Spleen (tissue), 11 donors: Measurements from ENCODE around the gene TEAD1. TPM values are rescaled to one million over a fixed set of nuclear protein-coding genes. Genes with fewer than 3 reads are reported as not detected.

ENCODE experiments used
- DNase-seq: peaks from one replicate; pipeline ENCODE4 v3.0.0-alpha.2; 2020
- H3K27ac ChIP-seq, 8 donors: fragments of 200-600 bp; sonication (generic) in 7 of 8; 1 replicate in 4 of 8; 2 replicates in 4 of 8; pipeline versions ENCODE4 v1.5.0 to v1.8.0; 2016 to 2021; ENCODE audit warnings: inconsistent platforms in 4 of 8, mild to moderate bottlenecking in 4 of 8, moderate library complexity in 1 of 8
- H3K27me3 ChIP-seq, 7 donors: fragments of 200-600 bp; sonication (generic) in 6 of 7; replicated peaks in 1 of 7; 1 replicate in 4 of 7; 2 replicates in 3 of 7; pipeline versions ENCODE4 v1.5.0 to v1.8.0; 2016 to 2021; ENCODE audit warnings: inconsistent platforms in 3 of 7, mild to moderate bottlenecking in 1 of 7
- H3K36me3 ChIP-seq, 6 donors: fragments of 200-600 bp; sonication (generic) in 5 of 6; 1 replicate in 4 of 6; 2 replicates in 2 of 6; pipeline versions ENCODE4 v1.5.0 to v1.8.0; 2016 to 2021; ENCODE audit warnings: inconsistent platforms in 2 of 6
- H3K4me1 ChIP-seq, 6 donors: fragments of 200-600 bp; sonication (generic) in 5 of 6; 1 replicate in 3 of 6; 2 replicates in 3 of 6; pipeline versions ENCODE4 v1.5.0 to v1.8.0; 2016 to 2021; ENCODE audit warnings: inconsistent platforms in 3 of 6
- H3K4me3 ChIP-seq, 8 donors: fragments of 200-600 bp; sonication (generic) in 7 of 8; 1 replicate in 4 of 8; 2 replicates in 4 of 8; pipeline versions ENCODE4 v1.5.0 to v1.8.0; 2016 to 2021; ENCODE audit warnings: inconsistent platforms in 4 of 8, mild to moderate bottlenecking in 4 of 8, moderate library complexity in 2 of 8
- H3K9me3 ChIP-seq, 8 donors: fragments of 200-600 bp; sonication (generic) in 7 of 8; 1 replicate in 4 of 8; 2 replicates in 4 of 8; pipeline versions ENCODE4 v1.5.0 to v1.8.0; 2016 to 2021; ENCODE audit warnings: inconsistent platforms in 4 of 8
- POLR2A ChIP-seq, 3 donors: fragments of 450-650 bp; IDR thresholded peaks; one replicate each; pipeline ENCODE4 v1.5.1; 2017; ENCODE audit warnings: antibody characterized with exemption in 3 of 3, mild to moderate bottlenecking in 1 of 3
- POLR2AphosphoS5 ChIP-seq, 3 donors: sonication (generic); formaldehyde crosslinking; IDR thresholded peaks; one replicate each; pipeline ENCODE4 v1.5.1; 2017; ENCODE audit warnings: antibody characterized with exemption in 3 of 3
- WGBS, 5 donors: extraction: QIAGEN DNeasy Blood & Tissue Kit in 3 of 5; methylation state at CpG; one replicate each; pipeline versions ENCODE4 v1.1.5 to v1.1.7; 2013 to 2018; 5-methylcytosine and 5-hydroxymethylcytosine counted together
- intact Hi-C: fragments of 100-400 bp; cut with DNase I; formaldehyde crosslinking; loops from one replicate; pipeline ENCODE4 v1.15.0; 2023; ENCODE audit warnings: low total_unique reads
- polyA plus RNA-seq, 3 donors: library from polyadenylated mRNA; stranded (reverse); fragments of 200-250 nt; gene quantifications; one replicate each; pipeline ENCODE4 v1.2.1, GENCODE V29; 2013
- total RNA-seq, 7 donors: library from RNA; depleted of rRNA in 3 of 7; stranded (reverse); fragments of >200 nt in 3 of 7; fragmentation: NEBNext Ultra II Directional in 4 of 7; extraction: Animal tissue kit (Norgen Biotek cat#: 25700) in 4 of 7; gene quantifications; one replicate each; pipeline versions ENCODE4 v1.1.0 to v1.2.1, GENCODE V29; 2016 to 2021
- TF ChIP-seq, protein P1 (sequence below), 11 experiments: fragments of 200-600 bp in 7 of 11; fragments of 450-650 bp in 4 of 11; sonication (generic) in 4 of 11; IDR thresholded peaks in 8 of 11; conservative IDR thresholded peaks in 3 of 11; 1 replicate in 7 of 11; 2 replicates in 4 of 11; pipeline versions ENCODE4 v1.4.0 to v1.8.0; 2016 to 2021; ENCODE audit warnings: antibody characterized with exemption in 11 of 11, inconsistent platforms in 4 of 11, mild to moderate bottlenecking in 1 of 11
- donor health status: healthy with polysubstance abuse.
- donor health status: DM: no; HTN: no; CAD: no; lungs with moderate emphysema.
- donor health status: DM: no; HTN: no; CAD: no.
- donor health status: Bipolar disorder and iron deficiency.
- donor health status: healthy.
- donor health status: DM: no; HTN: no; CAD: no.
- donor health status: DM: yes; HTN: yes; CAD: no.

The TEAD1 gene
- total and polyA plus RNA-seq, 10 donors, result 0.93 to 46.0 (median 18.6) TPM

DNA sequence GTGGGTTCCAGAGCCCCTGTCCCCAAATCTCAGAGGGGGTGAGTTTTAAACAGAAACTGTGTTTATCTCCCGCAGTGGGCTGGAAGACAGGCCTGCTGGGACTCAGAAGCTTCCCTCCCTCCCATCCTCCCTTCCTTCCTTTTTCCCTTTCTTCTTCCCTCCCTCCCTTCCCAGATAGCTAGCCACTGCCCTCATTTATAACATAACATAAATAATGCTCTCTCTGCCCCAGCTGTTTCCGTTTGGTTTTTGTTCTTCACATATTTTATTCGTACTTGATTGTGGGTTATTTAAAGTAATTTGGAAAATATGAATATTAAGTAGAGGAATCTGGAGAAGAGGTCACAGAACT, 140.9 kb downstream of the TEAD1 start:
- intact Hi-C loops, result no loop called here
- Histone ChIP-seq H3K27ac (peak overlapping the region in 7 of 8 donors; percentile 36 to 63 (median 53)), H3K4me3 (peak overlapping the region in 2 of 8 donors; percentile 12 to 33), H3K4me1 (peaks cover 0 to 37% (median 25%) of the 10 kb centered on the region in 6 donors), H3K36me3 (no peaks in the 10 kb centered on the region), H3K27me3 (peaks cover 0 to 18% (median 0%) of the 10 kb centered on the region in 7 donors), H3K9me3 (no peaks in the 10 kb centered on the region)
- no peak for DNase-seq
- WGBS, 5 donors, result 4 to 10% (median 8%) methylated on average over 3 of the region's 3 CpGs
- TF ChIP-seq POLR2A (IDR thresholded peaks at IDR 0.05), result no peak
- TF ChIP-seq, protein P1, sequence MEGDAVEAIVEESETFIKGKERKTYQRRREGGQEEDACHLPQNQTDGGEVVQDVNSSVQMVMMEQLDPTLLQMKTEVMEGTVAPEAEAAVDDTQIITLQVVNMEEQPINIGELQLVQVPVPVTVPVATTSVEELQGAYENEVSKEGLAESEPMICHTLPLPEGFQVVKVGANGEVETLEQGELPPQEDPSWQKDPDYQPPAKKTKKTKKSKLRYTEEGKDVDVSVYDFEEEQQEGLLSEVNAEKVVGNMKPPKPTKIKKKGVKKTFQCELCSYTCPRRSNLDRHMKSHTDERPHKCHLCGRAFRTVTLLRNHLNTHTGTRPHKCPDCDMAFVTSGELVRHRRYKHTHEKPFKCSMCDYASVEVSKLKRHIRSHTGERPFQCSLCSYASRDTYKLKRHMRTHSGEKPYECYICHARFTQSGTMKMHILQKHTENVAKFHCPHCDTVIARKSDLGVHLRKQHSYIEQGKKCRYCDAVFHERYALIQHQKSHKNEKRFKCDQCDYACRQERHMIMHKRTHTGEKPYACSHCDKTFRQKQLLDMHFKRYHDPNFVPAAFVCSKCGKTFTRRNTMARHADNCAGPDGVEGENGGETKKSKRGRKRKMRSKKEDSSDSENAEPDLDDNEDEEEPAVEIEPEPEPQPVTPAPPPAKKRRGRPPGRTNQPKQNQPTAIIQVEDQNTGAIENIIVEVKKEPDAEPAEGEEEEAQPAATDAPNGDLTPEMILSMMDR (IDR thresholded peaks at IDR 0.05 in 8 of 11, conservative IDR thresholded peaks at IDR 0.05 in 3 of 11), result no peak
- no peak for TF ChIP-seq POLR2AphosphoS5 (IDR thresholded peaks at IDR 0.05)

DNA sequence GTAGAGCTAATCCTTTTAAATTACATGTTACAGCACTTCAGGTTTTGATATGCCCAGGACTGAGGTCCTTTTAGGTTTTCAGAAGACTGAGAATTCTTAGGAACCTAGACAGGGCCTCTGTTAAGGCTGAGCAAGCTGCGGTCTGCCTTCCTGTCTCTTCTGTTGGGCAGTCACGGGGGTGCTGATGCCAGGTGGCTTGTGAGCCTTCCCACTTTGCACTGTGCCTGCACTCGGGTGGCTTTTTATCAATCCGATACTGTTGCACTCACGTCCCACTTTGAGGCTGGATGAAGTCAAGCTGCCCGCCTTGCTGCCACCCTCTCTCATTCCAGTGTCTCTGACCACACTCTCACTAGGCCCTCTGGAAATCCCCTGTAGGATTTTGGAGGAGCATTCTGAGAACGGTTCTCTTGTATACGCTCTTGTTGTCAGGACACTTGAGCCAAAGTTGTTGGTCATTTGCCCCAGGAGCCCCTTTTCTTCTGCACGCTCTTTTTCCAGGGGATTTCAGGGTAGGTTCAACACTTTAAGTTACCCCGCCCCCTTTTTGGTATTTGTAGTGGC, 141.8 kb downstream of the TEAD1 start:
- no peak for TF ChIP-seq POLR2AphosphoS5 (IDR thresholded peaks at IDR 0.05)
- 67 to 84% (median 79%) methylated on average over 10 of the region's 10 CpGs for WGBS, 5 donors
- Histone ChIP-seq H3K36me3 (no peaks in the 10 kb centered on the region), H3K27me3 (peaks cover 0 to 18% (median 0%) of the 10 kb centered on the region in 7 donors), H3K27ac (peak overlapping the region in 4 of 8 donors; percentile 38 to 63 (median 54)), H3K4me1 (peaks cover 0 to 33% (median 25%) of the 10 kb centered on the region in 6 donors), H3K9me3 (no peaks in the 10 kb centered on the region), H3K4me3 (no peak overlapping the region)
- intact Hi-C loops, result no loop called here
- DNase-seq, result no peak

DNA sequence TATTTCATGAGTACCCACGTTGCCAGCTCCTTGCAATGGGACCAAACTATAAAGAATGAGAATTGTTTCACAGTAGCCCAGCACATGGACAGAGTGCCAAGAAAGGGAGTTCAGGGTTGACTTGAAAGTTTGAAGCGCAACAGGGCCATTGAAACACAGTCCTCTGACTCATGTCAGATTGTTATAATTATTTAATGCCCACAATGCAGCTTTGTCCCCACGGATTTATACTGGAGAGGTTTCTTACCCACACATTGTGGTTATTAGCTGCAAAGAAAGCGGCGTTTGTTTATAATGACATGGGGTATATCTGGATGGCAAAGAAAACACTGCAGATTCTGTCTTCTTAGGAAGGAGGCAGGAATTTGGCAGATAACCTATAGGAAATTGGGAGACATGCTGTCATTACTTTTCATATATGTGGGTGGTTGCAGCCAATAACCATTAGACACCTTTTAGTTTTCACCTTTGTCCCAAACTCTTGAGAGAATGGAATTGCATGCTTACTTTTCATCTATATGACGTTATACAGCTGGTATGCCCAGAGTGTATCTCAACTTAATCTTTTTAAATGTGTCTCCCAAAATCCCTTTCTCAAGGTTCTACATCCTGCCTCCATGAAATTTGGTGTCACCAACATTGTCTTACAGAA, 143.6 kb downstream of the TEAD1 start:
- Histone ChIP-seq H3K9me3 (no peaks in the 10 kb centered on the region), H3K4me3 (no peak overlapping the region), H3K36me3 (no peaks in the 10 kb centered on the region), H3K27ac (no peak overlapping the region), H3K4me1 (peaks cover 0 to 32% (median 22%) of the 10 kb centered on the region in 6 donors), H3K27me3 (peaks cover 0 to 16% (median 0%) of the 10 kb centered on the region in 7 donors)
- TF ChIP-seq POLR2A (IDR thresholded peaks at IDR 0.05) (no peak), POLR2AphosphoS5 (IDR thresholded peaks at IDR 0.05) (no peak)
- TF ChIP-seq, protein P1 (IDR thresholded peaks at IDR 0.05 in 8 of 11, conservative IDR thresholded peaks at IDR 0.05 in 3 of 11), result no peak
- DNase-seq, result no peak
- intact Hi-C loops, result no loop called here
- WGBS, 5 donors, result 79 to 91% (median 81%) methylated on average over 6 of the region's 6 CpGs

DNA sequence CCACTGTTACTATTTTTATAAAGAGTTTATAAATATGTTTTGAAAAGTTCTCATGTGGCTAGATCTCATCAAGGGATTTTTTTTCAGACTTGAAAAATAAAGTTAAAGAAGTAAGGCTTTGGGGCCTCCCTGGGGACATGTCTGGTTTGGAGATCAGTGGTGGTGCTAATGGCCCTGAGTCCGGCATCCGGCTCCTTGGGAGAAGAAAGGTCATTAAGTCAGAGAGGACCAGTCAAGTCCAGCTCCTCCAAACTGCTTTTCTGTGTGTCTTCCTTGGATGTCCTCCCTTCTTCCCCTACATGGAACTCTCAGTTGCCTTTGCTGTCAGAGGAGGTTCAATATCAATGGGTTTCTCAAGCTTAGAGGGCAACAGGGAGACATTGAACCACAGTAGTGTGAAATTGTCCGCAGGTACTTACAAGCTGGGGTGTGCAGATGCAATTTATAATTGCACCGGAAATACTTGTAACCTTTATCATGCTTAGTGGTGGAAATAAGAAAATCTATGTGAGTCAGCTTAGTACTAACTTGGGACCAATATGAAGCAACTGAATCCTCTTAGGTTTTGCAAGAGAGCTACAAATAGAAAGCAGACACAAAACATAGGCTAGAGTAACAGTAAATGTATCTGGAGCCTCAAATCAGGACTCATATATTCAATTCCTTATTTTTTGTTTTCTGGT, 144.3 kb downstream of the TEAD1 start:
- no peak for DNase-seq
- Histone ChIP-seq H3K27me3 (peaks cover 0 to 10% (median 0%) of the 10 kb centered on the region in 7 donors), H3K4me3 (no peak overlapping the region), H3K27ac (no peak overlapping the region), H3K4me1 (peaks cover 0 to 26% (median 21%) of the 10 kb centered on the region in 6 donors), H3K36me3 (no peaks in the 10 kb centered on the region), H3K9me3 (no peaks in the 10 kb centered on the region)
- 81 to 96% (median 92%) methylated on average over 4 of the region's 4 CpGs for WGBS, 5 donors
- intact Hi-C loops, result no loop called here
- TF ChIP-seq POLR2AphosphoS5 (IDR thresholded peaks at IDR 0.05), result no peak
- TF ChIP-seq, protein P1 (IDR thresholded peaks at IDR 0.05 in 8 of 11, conservative IDR thresholded peaks at IDR 0.05 in 3 of 11), result no peak
- no peak for TF ChIP-seq POLR2A (IDR thresholded peaks at IDR 0.05)
